D721Med (cell line): ENCODE data around the gene C14orf119.

Experiments
- DNase-seq: peaks from one replicate; pipeline ENCODE4 v3.0.0; 2011; ENCODE audit warnings: low spot score; ENCODE audit not compliant: insufficient read length
- FAIRE-seq: peaks from 2 replicates; lab custom pipeline; 2011; peaks lifted over from hg19 to GRCh38; lab: Jason Lieb, UNC
- TF ChIP-seq, protein P1 (sequence below): IDR thresholded peaks from 2 replicates; pipeline ENCODE4 v1.5.1; 2012; ENCODE audit warnings: mild to moderate bottlenecking, control low read depth; ENCODE audit not compliant: insufficient read depth; ENCODE audit errors: missing control alignments

C14orf119 gene

DNA sequence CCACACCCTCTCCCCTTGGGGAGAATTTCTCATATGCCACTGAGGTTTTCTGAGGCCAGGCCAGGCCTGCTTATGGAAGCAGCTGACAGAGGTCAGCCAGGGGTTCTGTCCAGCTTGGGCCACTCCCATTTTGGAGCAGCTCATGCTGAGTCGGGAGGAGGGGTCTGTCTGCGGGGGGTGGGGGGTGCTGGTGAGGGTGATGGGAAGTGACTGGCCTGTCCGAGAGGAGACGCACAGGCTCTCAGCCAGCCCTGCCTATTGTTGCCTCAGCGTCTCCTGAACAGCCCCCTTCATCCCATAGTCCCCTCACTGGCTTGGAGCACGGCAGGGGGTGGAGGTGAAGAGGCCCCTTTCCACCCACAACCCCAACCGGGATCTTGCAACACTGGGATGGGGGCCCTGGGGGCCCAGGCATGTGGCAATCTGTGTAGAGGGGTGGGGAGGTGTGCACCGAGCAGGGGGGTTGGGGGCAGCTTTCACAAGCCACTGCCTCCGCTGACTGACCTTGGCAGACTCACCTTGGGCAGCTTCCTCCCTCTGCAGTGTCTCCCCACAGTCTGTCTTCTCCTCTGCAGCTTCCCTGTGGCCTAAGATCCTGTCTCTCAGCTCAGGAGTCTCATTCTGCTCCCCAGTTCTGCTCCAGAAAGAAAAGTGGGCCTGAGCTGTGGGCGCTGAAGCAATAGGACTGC is 18.3 kb downstream of the C14orf119 start:
- no peak for FAIRE-seq
- TF ChIP-seq, protein P1, sequence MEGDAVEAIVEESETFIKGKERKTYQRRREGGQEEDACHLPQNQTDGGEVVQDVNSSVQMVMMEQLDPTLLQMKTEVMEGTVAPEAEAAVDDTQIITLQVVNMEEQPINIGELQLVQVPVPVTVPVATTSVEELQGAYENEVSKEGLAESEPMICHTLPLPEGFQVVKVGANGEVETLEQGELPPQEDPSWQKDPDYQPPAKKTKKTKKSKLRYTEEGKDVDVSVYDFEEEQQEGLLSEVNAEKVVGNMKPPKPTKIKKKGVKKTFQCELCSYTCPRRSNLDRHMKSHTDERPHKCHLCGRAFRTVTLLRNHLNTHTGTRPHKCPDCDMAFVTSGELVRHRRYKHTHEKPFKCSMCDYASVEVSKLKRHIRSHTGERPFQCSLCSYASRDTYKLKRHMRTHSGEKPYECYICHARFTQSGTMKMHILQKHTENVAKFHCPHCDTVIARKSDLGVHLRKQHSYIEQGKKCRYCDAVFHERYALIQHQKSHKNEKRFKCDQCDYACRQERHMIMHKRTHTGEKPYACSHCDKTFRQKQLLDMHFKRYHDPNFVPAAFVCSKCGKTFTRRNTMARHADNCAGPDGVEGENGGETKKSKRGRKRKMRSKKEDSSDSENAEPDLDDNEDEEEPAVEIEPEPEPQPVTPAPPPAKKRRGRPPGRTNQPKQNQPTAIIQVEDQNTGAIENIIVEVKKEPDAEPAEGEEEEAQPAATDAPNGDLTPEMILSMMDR: no peak
- no peak for DNase-seq

DNA sequence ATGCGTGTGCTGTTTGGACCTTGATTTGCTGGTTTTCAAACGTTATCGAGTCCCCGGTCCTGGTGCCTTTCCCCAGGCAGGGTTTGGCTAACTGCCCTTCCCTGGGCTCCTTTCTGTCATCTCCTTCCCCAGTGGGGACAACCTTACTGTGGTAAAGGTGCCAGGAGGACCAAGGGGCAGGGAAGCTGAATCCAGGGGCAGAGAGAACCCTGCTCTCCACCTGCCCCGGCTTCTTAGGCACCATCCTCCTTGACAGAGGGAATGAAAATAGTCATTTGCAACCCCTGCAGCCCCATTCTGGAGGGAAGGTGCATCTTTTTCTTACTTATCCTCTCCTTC is 18.8 kb downstream of the C14orf119 start:
- TF ChIP-seq, protein P1: no peak
- DNase-seq: no peak
- no peak for FAIRE-seq

DNA sequence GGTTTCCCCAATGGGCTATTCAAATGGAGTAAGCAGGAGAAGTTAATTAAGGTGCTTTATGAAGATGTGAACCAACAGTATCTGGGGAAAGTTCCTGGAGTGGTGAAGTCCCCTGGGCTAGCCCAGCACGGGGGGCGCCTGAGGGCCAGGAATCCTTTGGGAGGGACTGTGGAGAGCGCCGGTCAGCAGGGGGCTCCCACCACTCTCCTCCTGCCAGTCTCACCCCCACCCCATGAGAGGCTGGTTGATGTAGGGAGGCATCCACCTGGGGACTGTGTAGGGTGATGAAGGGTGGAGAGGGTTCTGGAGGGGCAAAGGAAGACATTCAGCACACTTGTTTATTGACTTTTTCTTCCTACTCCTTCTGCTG is 19.3 kb downstream of the C14orf119 start:
- DNase-seq (no peak), FAIRE-seq (no peak)
- TF ChIP-seq, protein P1: no peak

DNA sequence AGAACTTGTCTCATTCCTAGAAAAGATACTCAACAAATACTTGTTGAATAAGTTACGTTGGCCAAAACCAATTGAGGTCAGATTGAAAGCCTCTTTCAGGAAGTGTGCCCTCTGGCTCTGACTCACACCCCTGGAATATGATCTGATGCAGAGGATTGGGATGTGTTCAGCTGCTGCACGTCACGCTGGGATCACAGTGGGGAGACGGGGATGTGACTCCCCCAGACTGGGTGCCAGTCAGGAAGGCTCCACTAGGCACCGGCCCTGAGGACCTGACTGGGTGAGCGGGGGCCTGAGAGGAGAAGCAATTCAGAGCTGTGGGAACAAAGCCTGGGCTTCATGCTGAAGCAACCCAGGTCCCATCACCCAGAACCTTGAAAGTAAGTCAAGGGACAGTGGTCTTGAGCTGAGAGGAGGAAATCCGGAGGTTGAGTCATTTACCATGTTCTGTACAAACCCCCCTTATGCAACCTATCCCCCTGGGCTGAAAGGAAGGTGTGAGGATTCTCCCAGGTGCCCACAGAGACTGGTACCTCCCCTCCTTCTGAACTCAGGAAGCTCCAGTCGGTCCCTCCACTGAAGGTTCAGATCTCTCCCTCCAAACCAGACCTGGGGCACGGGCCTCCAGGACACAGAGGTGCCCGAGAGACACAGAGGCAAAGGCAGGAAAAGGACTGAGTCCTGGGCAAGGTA is 19.9 kb downstream of the C14orf119 start:
- DNase-seq (no peak), FAIRE-seq (no peak)

DNA sequence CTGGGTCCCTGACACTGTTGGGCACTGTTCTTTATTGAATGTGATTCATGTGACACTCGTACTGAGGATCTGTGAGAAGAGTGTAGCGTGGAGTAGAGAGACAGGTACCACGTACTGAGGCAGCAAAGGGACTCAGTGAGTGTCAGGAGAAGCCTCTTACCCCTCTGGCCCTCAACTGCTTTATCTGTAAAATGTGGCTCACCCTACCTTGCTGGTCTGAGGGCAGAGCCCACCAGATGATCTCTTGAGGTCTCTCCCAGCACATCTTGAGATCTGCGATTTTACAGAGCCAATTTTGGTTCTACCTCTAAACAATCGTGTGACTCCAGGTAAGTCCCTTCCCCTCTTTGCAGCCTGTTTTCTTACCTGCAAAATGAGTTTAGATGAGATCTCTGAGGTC is 20.6 kb downstream of the C14orf119 start:
- FAIRE-seq (no peak), DNase-seq (no peak)
- TF ChIP-seq, protein P1: no peak

More for the DNA sequence above, 19.9 kb downstream of the C14orf119 start:
- TF ChIP-seq, protein P1: no peak

DNA sequence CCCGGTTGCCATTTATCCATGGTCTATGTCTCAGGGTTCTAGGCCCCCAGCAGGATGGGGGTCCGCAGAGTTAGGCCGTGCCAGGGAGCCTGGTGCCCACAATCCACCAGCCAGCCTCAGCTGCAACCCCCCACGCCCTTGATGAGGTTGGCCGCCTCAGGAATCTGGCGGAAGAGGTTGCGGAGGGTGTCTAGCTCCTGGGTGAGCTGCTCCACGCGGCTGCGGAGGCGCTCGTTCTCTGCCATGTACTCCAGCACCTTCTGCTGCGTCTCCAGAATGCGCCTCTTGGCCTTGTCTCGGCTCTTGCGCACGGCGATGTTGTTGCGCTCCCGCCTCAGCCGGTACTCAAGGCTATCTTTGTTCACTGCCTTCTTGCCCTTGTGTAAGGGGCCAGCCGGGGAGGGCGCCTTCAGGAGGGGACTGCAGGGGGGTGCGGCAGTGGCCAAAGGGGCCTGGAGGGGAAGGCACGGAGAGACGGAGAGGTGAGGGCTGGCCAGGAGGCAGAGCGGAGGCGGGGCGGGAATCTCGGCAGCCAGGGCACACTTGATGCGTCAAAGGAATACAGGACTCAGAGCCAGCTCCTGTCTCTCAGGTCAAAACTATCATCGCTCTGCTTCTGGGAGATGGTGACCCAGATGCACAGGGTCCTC is 22.2 kb downstream of the C14orf119 start:
- FAIRE-seq: no peak
- DNase-seq: no peak
- TF ChIP-seq, protein P1: no peak
